ENCODE results near the gene PTPRM. TPM values are rescaled to one million over a fixed set of nuclear protein-coding genes. Genes with fewer than 3 reads are reported as not detected.

The PTPRM gene
- total RNA-seq, 4 donors from 2014 or later = 22.5 to 92.5 (median 39.2) TPM

- no peak for DNase-seq
- intact Hi-C loops (cut with DNase I; ENCODE audit: low total_unique reads) = no loop called here
- Histone ChIP-seq H3K4me1 (peaks cover 0 to 4% (median 0%) of the 10 kb centered on the region in 4 donors), H3K27me3 (no peaks in the 10 kb centered on the region), H3K9me3 (no peaks in the 10 kb centered on the region), H3K27ac (no peak overlapping the region), H3K36me3 (no peaks in the 10 kb centered on the region), H3K4me3 (no peak overlapping the region)
- in situ Hi-C loops (cut with MboI; ENCODE audit: low pct_ligation_motif_present in 1 of 4, low pct_unique_long_range_greater_than_20kb in 1 of 4, low sequenced_read_pairs in 3 of 4) = no loop called here
- no peak for TF ChIP-seq CTCF (IDR thresholded peaks at IDR 0.05)
- no peak for TF ChIP-seq EP300 (IDR thresholded peaks at IDR 0.05; ENCODE audit: low read depth)
- no peak for TF ChIP-seq POLR2A (IDR thresholded peaks at IDR 0.05)
- no peak for TF ChIP-seq POLR2AphosphoS5 (IDR thresholded peaks at IDR 0.05)
- 59 to 83% methylated on average over 2 of the region's 2 CpGs for WGBS, 2 donors (ENCODE audit: low coverage in 1 of 2)
Observed at GRCh38 chr18:7844418-7844817, 277.3 kb downstream of the PTPRM start.

- Histone ChIP-seq H3K4me1 (no peaks in the 10 kb centered on the region), H3K27me3 (no peaks in the 10 kb centered on the region), H3K4me3 (no peak overlapping the region), H3K27ac (no peak overlapping the region), H3K9me3 (no peaks in the 10 kb centered on the region), H3K36me3 (no peaks in the 10 kb centered on the region)
- intact Hi-C loops (cut with DNase I; ENCODE audit: low total_unique reads) = no loop called here
- no peak for TF ChIP-seq POLR2AphosphoS5 (IDR thresholded peaks at IDR 0.05)
- no peak for TF ChIP-seq EP300 (IDR thresholded peaks at IDR 0.05; ENCODE audit: low read depth)
- TF ChIP-seq CTCF (IDR thresholded peaks at IDR 0.05) = no peak
- TF ChIP-seq POLR2A (IDR thresholded peaks at IDR 0.05) = no peak
- 76 to 85% methylated on average over 4 of the region's 4 CpGs for WGBS, 2 donors (ENCODE audit: low coverage in 1 of 2)
- DNase-seq = no peak
- in situ Hi-C loops (cut with MboI; ENCODE audit: low pct_ligation_motif_present in 1 of 4, low pct_unique_long_range_greater_than_20kb in 1 of 4, low sequenced_read_pairs in 3 of 4) = no loop called here
Observed at GRCh38 chr18:7846335-7846734, 279.2 kb downstream of the PTPRM start.

- H3K27ac ChIP-seq = no peak overlapping the region
- intact Hi-C loops (cut with DNase I; ENCODE audit: low total_unique reads) (no loop called here), in situ Hi-C loops (cut with MboI; ENCODE audit: low pct_ligation_motif_present in 1 of 4, low pct_unique_long_range_greater_than_20kb in 1 of 4, low sequenced_read_pairs in 3 of 4) (no loop called here)
- WGBS, 2 donors (ENCODE audit: low coverage in 1 of 2) = 70 to 76% methylated on average over 1 to 4 of the region's 4 CpGs
- no peak overlapping the region for H3K4me3 ChIP-seq
- TF ChIP-seq EP300 (IDR thresholded peaks at IDR 0.05; ENCODE audit: low read depth) (no peak), POLR2A (IDR thresholded peaks at IDR 0.05) (no peak), CTCF (IDR thresholded peaks at IDR 0.05) (no peak), POLR2AphosphoS5 (IDR thresholded peaks at IDR 0.05) (no peak)
- DNase-seq = no peak
- no peaks in the 10 kb centered on the region for H3K9me3 ChIP-seq
- H3K27me3 ChIP-seq = no peaks in the 10 kb centered on the region
- H3K36me3 ChIP-seq = no peaks in the 10 kb centered on the region
- no peaks in the 10 kb centered on the region for H3K4me1 ChIP-seq
Observed at GRCh38 chr18:7847357-7848053, 280.4 kb downstream of the PTPRM start.

- no peak for TF ChIP-seq POLR2A (IDR thresholded peaks at IDR 0.05)
- no peak for TF ChIP-seq CTCF (IDR thresholded peaks at IDR 0.05)
- Histone ChIP-seq H3K4me1 (no peaks in the 10 kb centered on the region), H3K9me3 (no peaks in the 10 kb centered on the region), H3K4me3 (no peak overlapping the region), H3K36me3 (no peaks in the 10 kb centered on the region), H3K27ac (no peak overlapping the region), H3K27me3 (no peaks in the 10 kb centered on the region)
- DNase-seq = no peak
- in situ Hi-C loops (cut with MboI; ENCODE audit: low pct_ligation_motif_present in 1 of 4, low pct_unique_long_range_greater_than_20kb in 1 of 4, low sequenced_read_pairs in 3 of 4) = no loop called here
- intact Hi-C loops (cut with DNase I; ENCODE audit: low total_unique reads) = no loop called here
Observed at GRCh38 chr18:7848054-7848412, 280.9 kb downstream of the PTPRM start.
